Measurements from ENCODE around the gene NTN1. TPM values are rescaled to one million over a fixed set of nuclear protein-coding genes. Genes with fewer than 3 reads are reported as not detected.

The NTN1 gene
- total and polyA plus RNA-seq, 2 experiments from 2014 or later: 0.11 to 0.21 TPM

- Histone ChIP-seq H2AFZ (no peak overlapping the region), H3K9me3 (ENCODE audit: low read depth) (no peaks in the 10 kb centered on the region), H3K27ac (no peak overlapping the region), H3K9me2 (ENCODE audit: insufficient read depth) (no peaks in the 10 kb centered on the region), H3K4me1 (ENCODE audit: insufficient read depth) (peaks cover 10% of the 10 kb centered on the region; the same call in 1 of the 2 replicates), H4K20me1 (ENCODE audit: insufficient read depth) (no peaks in the 10 kb centered on the region), H3K27me3 (replicated peaks; ENCODE audit: insufficient read depth) (no peaks in the 10 kb centered on the region), H3K36me3 (ENCODE audit: low read depth) (no peaks in the 10 kb centered on the region), H3K4me2 (ENCODE audit: unreplicated experiment) (no peak overlapping the region), H3F3A (ENCODE audit: insufficient read depth) (no peaks in the 10 kb centered on the region), H3K79me2 (ENCODE audit: insufficient read depth) (no peaks in the 10 kb centered on the region), H3K9ac (no peak overlapping the region), H3K4me3 (no peak overlapping the region)
- WGBS, 2 experiments (ENCODE audit: low coverage in 1 of 2, low lambda C conversion rate in 2 of 2, missing lambda C conversion rate in 2 of 2): 60 to 63% methylated on average over 12 of the region's 12 CpGs
- no peak for TF ChIP-seq EZH2phosphoT487 (IDR thresholded peaks at IDR 0.05; ENCODE audit: insufficient read depth, low read depth)
- TF ChIP-seq EZH2 (IDR thresholded peaks at IDR 0.05; ENCODE audit: insufficient read depth, poor library complexity, severe bottlenecking): no peak
- DNase-seq: no peak
- in situ Hi-C loops (cut with MboI): no loop called here
Measured at GRCh38 chr17:9238340-9239245, 217.3 kb downstream of the NTN1 start.

GRCh38 chr17:9239246-9239792 lies 218.0 kb downstream of the NTN1 start:
- Histone ChIP-seq H3K9me2 (ENCODE audit: insufficient read depth) (no peaks in the 10 kb centered on the region), H4K20me1 (ENCODE audit: insufficient read depth) (no peaks in the 10 kb centered on the region), H3K27ac (peak overlapping the region; percentile 17; the same call in 1 of the 2 replicates), H3K27me3 (replicated peaks; ENCODE audit: insufficient read depth) (no peaks in the 10 kb centered on the region), H3K79me2 (ENCODE audit: insufficient read depth) (no peaks in the 10 kb centered on the region), H3K4me3 (peak overlapping the region; percentile 66), H3F3A (ENCODE audit: insufficient read depth) (no peaks in the 10 kb centered on the region), H3K9me3 (ENCODE audit: low read depth) (no peaks in the 10 kb centered on the region), H3K4me1 (ENCODE audit: insufficient read depth) (peaks cover 14% of the 10 kb centered on the region), H3K9ac (peak overlapping the region; percentile 74), H2AFZ (peak overlapping the region; percentile 71), H3K36me3 (ENCODE audit: low read depth) (no peaks in the 10 kb centered on the region), H3K4me2 (ENCODE audit: unreplicated experiment) (peak overlapping the region; percentile 53)
- DNase-seq: no peak
- no peak for TF ChIP-seq EZH2phosphoT487 (IDR thresholded peaks at IDR 0.05; ENCODE audit: insufficient read depth, low read depth)
- no peak for TF ChIP-seq EZH2 (IDR thresholded peaks at IDR 0.05; ENCODE audit: insufficient read depth, poor library complexity, severe bottlenecking)
- in situ Hi-C loops (cut with MboI): no loop called here
- WGBS, 2 experiments (ENCODE audit: low coverage in 1 of 2, low lambda C conversion rate in 2 of 2, missing lambda C conversion rate in 2 of 2): 31 to 32% methylated on average over 27 of the region's 27 CpGs

GRCh38 chr17:9239793-9240658 lies 218.7 kb downstream of the NTN1 start:
- WGBS, 2 experiments (ENCODE audit: low coverage in 1 of 2, low lambda C conversion rate in 2 of 2, missing lambda C conversion rate in 2 of 2): 3% methylated on average over 25 to 59 of the region's 84 CpGs
- Histone ChIP-seq H3F3A (ENCODE audit: insufficient read depth) (no peaks in the 10 kb centered on the region), H3K4me1 (ENCODE audit: insufficient read depth) (peaks cover 14% of the 10 kb centered on the region), H4K20me1 (ENCODE audit: insufficient read depth) (no peaks in the 10 kb centered on the region), H3K9me2 (ENCODE audit: insufficient read depth) (no peaks in the 10 kb centered on the region), H3K4me2 (ENCODE audit: unreplicated experiment) (peak overlapping the region; percentile 74), H3K9ac (peak overlapping the region; percentile 81), H3K4me3 (peak overlapping the region; percentile 67), H3K36me3 (ENCODE audit: low read depth) (no peaks in the 10 kb centered on the region), H2AFZ (peak overlapping the region; percentile 77), H3K27ac (peak overlapping the region; percentile 20), H3K79me2 (ENCODE audit: insufficient read depth) (no peaks in the 10 kb centered on the region), H3K9me3 (ENCODE audit: low read depth) (no peaks in the 10 kb centered on the region), H3K27me3 (replicated peaks; ENCODE audit: insufficient read depth) (no peaks in the 10 kb centered on the region)
- TF ChIP-seq EZH2 (IDR thresholded peaks at IDR 0.05; ENCODE audit: insufficient read depth, poor library complexity, severe bottlenecking): no peak
- no peak for TF ChIP-seq EZH2phosphoT487 (IDR thresholded peaks at IDR 0.05; ENCODE audit: insufficient read depth, low read depth)
- in situ Hi-C loops (cut with MboI): no loop called here
- peak; percentile 91 for DNase-seq
